Measurements from ENCODE around the gene FGFRL1. TPM values are rescaled to one million over a fixed set of nuclear protein-coding genes. Genes with fewer than 3 reads are reported as not detected.

The FGFRL1 gene
- total and polyA plus RNA-seq, 4 donors, result 13.4 to 31.1 (median 15.2) TPM

DNA sequence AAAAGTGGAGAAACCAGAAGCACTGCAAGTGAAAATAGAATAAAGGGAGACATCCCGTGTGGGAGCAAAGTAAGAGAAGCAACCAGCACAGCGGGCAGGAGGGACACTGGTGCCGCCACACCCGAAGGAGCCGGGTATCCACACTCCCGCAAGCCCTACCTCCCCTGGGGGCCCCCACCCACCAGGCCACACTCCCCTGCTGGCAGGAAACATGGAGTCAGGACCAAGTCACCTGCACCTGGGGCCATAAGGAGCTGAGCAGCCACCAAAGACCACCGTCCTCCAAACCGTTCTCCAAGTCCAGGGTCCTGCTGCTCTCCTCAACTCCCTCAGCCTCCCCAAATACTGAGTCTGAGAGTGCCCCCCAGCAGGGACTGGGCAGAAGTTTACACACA lies 30.5 kb downstream of the FGFRL1 start:
- peaks cover 0 to 50% (median 18%) of the 10 kb centered on the region in 5 donors for H3K4me1 ChIP-seq (ENCODE audit: control insufficient read depth in 5 of 5, insufficient read depth in 5 of 5, low read length in 5 of 5)
- no peaks in the 10 kb centered on the region for H3K9me3 ChIP-seq (ENCODE audit: control insufficient read depth in 4 of 4, insufficient read depth in 3 of 4, low read length in 3 of 4)
- H3K4me3 ChIP-seq, result no peak overlapping the region
- no peak overlapping the region for H3K27ac ChIP-seq (ENCODE audit: low read depth in 1 of 2, low read length in 1 of 2)
- WGBS, 2 donors, result 61 to 76% methylated on average over 8 of the region's 8 CpGs
- ATAC-seq (ENCODE audit: insufficient read depth, low FRiP score) (no peak), DNase-seq (no peak)
- H3K9ac ChIP-seq (ENCODE audit: insufficient read depth in 1 of 2, low read length in 2 of 2), result peak overlapping the region in 1 of 2 donors; percentile 65
- peaks cover 2 to 18% (median 4%) of the 10 kb centered on the region in 3 donors for H3K27me3 ChIP-seq (ENCODE audit: control insufficient read depth in 3 of 3, insufficient read depth in 3 of 3, low read length in 2 of 3)
- H3K36me3 ChIP-seq (ENCODE audit: control insufficient read depth in 4 of 4, insufficient read depth in 4 of 4, low read length in 4 of 4), result no peaks in the 10 kb centered on the region
- TF ChIP-seq CTCF (IDR thresholded peaks at IDR 0.05; ENCODE audit: control extremely low read depth, extremely low read depth), result no peak

DNA sequence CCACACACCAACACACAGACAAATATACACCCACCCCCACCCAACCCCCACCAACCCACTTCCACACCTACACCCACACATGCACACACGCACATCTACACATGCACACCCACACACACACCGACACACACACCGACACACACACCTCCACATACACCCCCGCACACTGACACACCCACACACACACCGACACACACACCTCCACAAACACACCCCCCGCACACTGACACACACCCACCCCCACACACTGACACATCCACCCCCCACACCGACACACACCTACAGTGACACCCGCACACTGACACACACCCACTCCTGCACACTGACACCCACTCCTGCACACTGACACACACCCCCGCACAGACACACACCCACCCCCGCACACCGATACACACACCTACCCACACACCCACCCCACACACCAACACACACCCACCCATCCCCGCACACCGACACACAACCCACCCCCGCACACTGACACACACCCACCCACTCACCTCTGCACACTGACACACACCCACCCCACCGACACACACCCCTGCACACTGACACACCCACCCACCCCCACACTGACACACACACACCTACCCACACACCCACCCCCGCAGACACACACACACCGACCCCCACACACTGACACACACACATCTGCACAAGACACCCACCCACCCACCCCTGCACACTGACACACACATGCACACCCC lies 31.1 kb downstream of the FGFRL1 start:
- H3K4me1 ChIP-seq (ENCODE audit: control insufficient read depth in 5 of 5, insufficient read depth in 5 of 5, low read length in 5 of 5), result peaks cover 0 to 51% (median 23%) of the 10 kb centered on the region in 5 donors
- no peak for TF ChIP-seq CTCF (IDR thresholded peaks at IDR 0.05; ENCODE audit: control extremely low read depth, extremely low read depth)
- H3K4me3 ChIP-seq, result no peak overlapping the region
- no peaks in the 10 kb centered on the region for H3K9me3 ChIP-seq (ENCODE audit: control insufficient read depth in 4 of 4, insufficient read depth in 3 of 4, low read length in 3 of 4)
- 91 to 97% methylated on average over 17 of the region's 17 CpGs for WGBS, 2 donors
- H3K27me3 ChIP-seq (ENCODE audit: control insufficient read depth in 3 of 3, insufficient read depth in 3 of 3, low read length in 2 of 3), result peaks cover 2 to 18% (median 4%) of the 10 kb centered on the region in 3 donors
- H3K27ac ChIP-seq (ENCODE audit: low read depth in 1 of 2, low read length in 1 of 2), result no peak overlapping the region
- ATAC-seq (ENCODE audit: insufficient read depth, low FRiP score) (no peak), DNase-seq (no peak)
- H3K36me3 ChIP-seq (ENCODE audit: control insufficient read depth in 4 of 4, insufficient read depth in 4 of 4, low read length in 4 of 4), result no peaks in the 10 kb centered on the region
- no peak overlapping the region for H3K9ac ChIP-seq (ENCODE audit: insufficient read depth in 1 of 2, low read length in 2 of 2)

GRCh38 chr4:1043162-1043561 lies 31.7 kb downstream of the FGFRL1 start:
- no peaks in the 10 kb centered on the region for H3K9me3 ChIP-seq (ENCODE audit: control insufficient read depth in 4 of 4, insufficient read depth in 3 of 4, low read length in 3 of 4)
- peaks cover 0 to 53% (median 23%) of the 10 kb centered on the region in 5 donors for H3K4me1 ChIP-seq (ENCODE audit: control insufficient read depth in 5 of 5, insufficient read depth in 5 of 5, low read length in 5 of 5)
- no peak for TF ChIP-seq CTCF (IDR thresholded peaks at IDR 0.05; ENCODE audit: control extremely low read depth, extremely low read depth)
- no peak overlapping the region for H3K9ac ChIP-seq (ENCODE audit: insufficient read depth in 1 of 2, low read length in 2 of 2)
- H3K27me3 ChIP-seq (ENCODE audit: control insufficient read depth in 3 of 3, insufficient read depth in 3 of 3, low read length in 2 of 3), result peaks cover 2 to 18% (median 4%) of the 10 kb centered on the region in 3 donors
- ATAC-seq (ENCODE audit: insufficient read depth, low FRiP score), result no peak
- WGBS, 2 donors, result 63 to 88% methylated on average over 7 of the region's 7 CpGs
- no peak overlapping the region for H3K27ac ChIP-seq (ENCODE audit: low read depth in 1 of 2, low read length in 1 of 2)
- no peaks in the 10 kb centered on the region for H3K36me3 ChIP-seq (ENCODE audit: control insufficient read depth in 4 of 4, insufficient read depth in 4 of 4, low read length in 4 of 4)
- no peak for DNase-seq
- no peak overlapping the region for H3K4me3 ChIP-seq
